RPMI8226 (cell line): Measurements from ENCODE around the gene CTNNA3.

Experiments used
- DNase-seq: peaks from one replicate; pipeline ENCODE4 v3.0.0-alpha.2; 2015

CTNNA3 gene

GRCh38 chr10:66021423-66021822 lies 1674.6 kb downstream of the CTNNA3 start:
- DNase-seq, result no peak

- DNase-seq, result no peak
Measured at GRCh38 chr10:66008221-66008620, 1687.8 kb downstream of the CTNNA3 start.

- DNase-seq, result no peak
Measured at GRCh38 chr10:66006411-66006810, 1689.6 kb downstream of the CTNNA3 start.

- DNase-seq, result no peak
Measured at GRCh38 chr10:65993451-65993850, 1702.5 kb downstream of the CTNNA3 start.

- DNase-seq, result no peak
Measured at GRCh38 chr10:65968871-65969270, 1727.1 kb downstream of the CTNNA3 start.

- no peak for DNase-seq
Measured at GRCh38 chr10:65968437-65968836, 1727.6 kb downstream of the CTNNA3 start.

- no peak for DNase-seq
Measured at GRCh38 chr10:65964205-65964604, 1731.8 kb downstream of the CTNNA3 start.

GRCh38 chr10:65952086-65952485 lies 1743.9 kb downstream of the CTNNA3 start:
- DNase-seq, result no peak

GRCh38 chr10:65950075-65950474 lies 1745.9 kb downstream of the CTNNA3 start:
- DNase-seq, result no peak

GRCh38 chr10:65949526-65949925 lies 1746.5 kb downstream of the CTNNA3 start:
- no peak for DNase-seq

- no peak for DNase-seq
Measured at GRCh38 chr10:65945061-65945460, 1750.9 kb downstream of the CTNNA3 start.

- no peak for DNase-seq
Measured at GRCh38 chr10:65943451-65943850, 1752.5 kb downstream of the CTNNA3 start.

- no peak for DNase-seq
Measured at GRCh38 chr10:65940816-65941662, 1755.0 kb downstream of the CTNNA3 start.

GRCh38 chr10:65940105-65940504 lies 1755.9 kb downstream of the CTNNA3 start:
- no peak for DNase-seq

- DNase-seq, result no peak
Measured at GRCh38 chr10:65931291-65932070, 1764.5 kb downstream of the CTNNA3 start.

- no peak for DNase-seq
Measured at GRCh38 chr10:65911151-65911835, 1784.7 kb downstream of the CTNNA3 start.

GRCh38 chr10:65910209-65910608 lies 1785.8 kb downstream of the CTNNA3 start:
- DNase-seq, result no peak

GRCh38 chr10:65907199-65907712 lies 1788.7 kb downstream of the CTNNA3 start:
- DNase-seq, result peak; percentile 3

- no peak for DNase-seq
Measured at GRCh38 chr10:65903620-65904019, 1792.4 kb downstream of the CTNNA3 start.

GRCh38 chr10:65900271-65900670 lies 1795.7 kb downstream of the CTNNA3 start:
- DNase-seq, result no peak

GRCh38 chr10:65898055-65898454 lies 1797.9 kb downstream of the CTNNA3 start:
- no peak for DNase-seq

- no peak for DNase-seq
Measured at GRCh38 chr10:65894961-65895360, 1801.0 kb downstream of the CTNNA3 start.

- no peak for DNase-seq
Measured at GRCh38 chr10:65894379-65894778, 1801.6 kb downstream of the CTNNA3 start.
